ENCODE results near the gene MBTPS1.
A peak's percentile ranks its signal among the peaks of the same experiment; 100 is the strongest.

Gene MBTPS1

GRCh38 chr16:84065536-84066132 is 51.1 kb downstream of the MBTPS1 start (continued):
- TF ChIP-seq TSHZ2 (CRISPR knock-in tag; IDR thresholded peaks at IDR 0.05) (no peak), TCF4 (CRISPR knock-in tag; IDR thresholded peaks at IDR 0.05; ENCODE audit: borderline replicate concordance) (no peak), SNAI2 (CRISPR knock-in tag; IDR thresholded peaks at IDR 0.05) (no peak), OSR1 (CRISPR knock-in tag; IDR thresholded peaks at IDR 0.05) (no peak), ZC3H10 (CRISPR knock-in tag; IDR thresholded peaks at IDR 0.05) (no peak), TOX (CRISPR knock-in tag; IDR thresholded peaks at IDR 0.05; ENCODE audit: borderline replicate concordance) (no peak)

- no peak for ATAC-seq
These were observed 52.8 kb downstream of the MBTPS1 start for GRCh38 chr16:84063980-84064379.

GRCh38 chr16:84062734-84063640 is 53.8 kb downstream of the MBTPS1 start:
- TF ChIP-seq CSRNP3 (CRISPR knock-in tag; IDR thresholded peaks at IDR 0.05) (no peak), TSHZ2 (CRISPR knock-in tag; IDR thresholded peaks at IDR 0.05) (no peak), ZFP30 (CRISPR knock-in tag; IDR thresholded peaks at IDR 0.05) (no peak), ISL1 (CRISPR knock-in tag; IDR thresholded peaks at IDR 0.05) (no peak), ARNTL (CRISPR knock-in tag; IDR thresholded peaks at IDR 0.05; ENCODE audit: borderline replicate concordance, low read depth) (no peak), TOX (CRISPR knock-in tag; IDR thresholded peaks at IDR 0.05; ENCODE audit: borderline replicate concordance) (no peak), PATZ1 (CRISPR knock-in tag; IDR thresholded peaks at IDR 0.05; ENCODE audit: borderline replicate concordance) (no peak), ZNF70 (CRISPR knock-in tag; IDR thresholded peaks at IDR 0.05) (no peak), POU6F1 (CRISPR knock-in tag; IDR thresholded peaks at IDR 0.05; ENCODE audit: borderline replicate concordance, low read depth) (no peak), RARB (CRISPR knock-in tag; IDR thresholded peaks at IDR 0.05) (no peak), ZC3H10 (CRISPR knock-in tag; IDR thresholded peaks at IDR 0.05) (no peak), ZFP3 (CRISPR knock-in tag; IDR thresholded peaks at IDR 0.05) (no peak), GLIS3 (CRISPR knock-in tag; IDR thresholded peaks at IDR 0.05) (no peak), TCF4 (CRISPR knock-in tag; IDR thresholded peaks at IDR 0.05; ENCODE audit: borderline replicate concordance) (no peak), PPARA (CRISPR knock-in tag; IDR thresholded peaks at IDR 0.05; ENCODE audit: borderline replicate concordance) (no peak), ZNF565 (CRISPR knock-in tag; conservative IDR thresholded peaks at IDR 0.05; ENCODE audit: low read depth) (no peak)
- peak; percentile 99 for ATAC-seq

More at GRCh38 chr16:84063980-84064379, 52.8 kb downstream of the MBTPS1 start:
- TF ChIP-seq CREB5 (CRISPR knock-in tag; IDR thresholded peaks at IDR 0.05; ENCODE audit: low read depth) (no peak), ZFP3 (CRISPR knock-in tag; IDR thresholded peaks at IDR 0.05) (peak; percentile 94), RARB (CRISPR knock-in tag; IDR thresholded peaks at IDR 0.05) (no peak)
